Keratinocyte (primary cell): ENCODE measurements around the gene PHACTR1. TPM values are rescaled to one million over a fixed set of nuclear protein-coding genes. Genes with fewer than 3 reads are reported as not detected.

Experiments
- DNase-seq: peaks from one replicate; pipeline ENCODE4 v3.0.0-alpha.2; 2011; ENCODE audit warnings: low read depth, missing footprints, low spot score
- FAIRE-seq: peaks from 2 replicates; lab custom pipeline; 2011; peaks lifted over from hg19 to GRCh38; lab: Jason Lieb, UNC
- H2AFZ ChIP-seq: 2 replicates; pipeline ENCODE4 v1.6.0; 2012; ENCODE audit warnings: low read length, control low read depth, inconsistent platforms; ENCODE audit not compliant: control insufficient read depth
- H3K27ac ChIP-seq: 2 replicates; pipeline ENCODE4 v1.5.1; 2011; ENCODE audit warnings: low read length; ENCODE audit not compliant: control insufficient read depth, insufficient read depth
- H3K27me3 ChIP-seq: 3 replicates; pipeline ENCODE4 v1.6.0; 2011; ENCODE audit warnings: low read length; ENCODE audit not compliant: control insufficient read depth, insufficient read depth; ENCODE audit errors: extremely low read depth
- H3K36me3 ChIP-seq, 2 experiments: 2 replicates in 1 of 2; 3 replicates in 1 of 2; pipeline ENCODE4 v1.5.1; 2011; ENCODE audit warnings: low read length in 2 of 2, mild to moderate bottlenecking in 1 of 2; ENCODE audit not compliant: control insufficient read depth in 2 of 2, insufficient read depth in 2 of 2; ENCODE audit errors: extremely low read depth in 1 of 2
- H3K4me1 ChIP-seq: 3 replicates; pipeline ENCODE4 v1.5.1; 2011; ENCODE audit warnings: low read length; ENCODE audit not compliant: control insufficient read depth, insufficient read depth; ENCODE audit errors: extremely low read depth
- H3K4me2 ChIP-seq: 3 replicates; pipeline ENCODE4 v1.6.0; 2011; ENCODE audit warnings: low read depth, low read length; ENCODE audit not compliant: control insufficient read depth, insufficient read depth; ENCODE audit errors: extremely low read depth
- H3K4me3 ChIP-seq, 3 experiments: fragments of 200-600 bp in 1 of 3; sonication (generic) in 1 of 3; 2 replicates in 2 of 3; 3 replicates in 1 of 3; pipeline ENCODE4 v1.5.1; 2011 to 2016; ENCODE audit warnings: low read length in 3 of 3, mild to moderate bottlenecking in 3 of 3, control low read depth in 2 of 3, inconsistent platforms in 1 of 3, low read depth in 1 of 3, mixed read lengths in 1 of 3, mixed run types in 1 of 3, moderate library complexity in 1 of 3; ENCODE audit not compliant: control insufficient read depth in 2 of 3, insufficient read depth in 2 of 3; ENCODE audit errors: extremely low read depth in 1 of 3
- H3K79me2 ChIP-seq: 2 replicates; pipeline ENCODE4 v1.6.0; 2012; ENCODE audit warnings: low read length; ENCODE audit not compliant: control insufficient read depth, insufficient read depth
- H3K9ac ChIP-seq: 3 replicates; pipeline ENCODE4 v1.6.0; 2011; ENCODE audit warnings: low read length; ENCODE audit not compliant: control insufficient read depth, insufficient read depth; ENCODE audit errors: extremely low read depth
- H3K9me1 ChIP-seq: 3 replicates; pipeline ENCODE4 v1.6.0; 2011; ENCODE audit warnings: low read length; ENCODE audit not compliant: control insufficient read depth, insufficient read depth; ENCODE audit errors: extremely low read depth
- H3K9me3 ChIP-seq: 2 replicates; pipeline ENCODE4 v1.5.1; 2012; ENCODE audit warnings: low read depth, low read length; ENCODE audit not compliant: control insufficient read depth
- H4K20me1 ChIP-seq: 3 replicates; pipeline ENCODE4 v1.6.0; 2011; ENCODE audit warnings: low read length; ENCODE audit not compliant: control insufficient read depth, insufficient read depth; ENCODE audit errors: extremely low read depth
- EZH2 ChIP-seq: IDR thresholded peaks from one replicate; pipeline ENCODE4 v1.6.1; 2012; ENCODE audit warnings: inconsistent platforms, mild to moderate bottlenecking, low read length, moderate library complexity
- dilution Hi-C: fragments of 300-500 bp; cut with MboI; formaldehyde crosslinking; loops from one replicate; pipeline ENCODE4 v1.7.0; 2020; ENCODE audit warnings: low sequenced_read_pairs; ENCODE audit not compliant: extremely low pct_ligation_motif_present
- polyA plus RNA-seq, 5 experiments: library from polyadenylated mRNA; depleted of rRNA in 3 of 5; stranded (reverse) in 3 of 5; stranded (forward) in 1 of 5; unstranded in 1 of 5; fragments of >200 nt; gene quantifications; 1 replicate in 1 of 5; 2 replicates in 3 of 5; 3 replicates in 1 of 5; pipeline versions ENCODE4 v1.2.1 to v1.2.3, GENCODE V29; 2011 to 2012; ENCODE audit warnings: missing spikeins in 2 of 5, low read depth in 1 of 5, low replicate concordance in 1 of 5
- TF ChIP-seq, protein P1 (sequence below), 3 experiments: IDR thresholded peaks in 1 of 3; conservative IDR thresholded peaks in 1 of 3; optimal IDR thresholded peaks in 1 of 3; 2 replicates in 2 of 3; 3 replicates in 1 of 3; pipeline versions ENCODE3 to v1.5.1; 2011; ENCODE audit warnings: low read length in 3 of 3, mild to moderate bottlenecking in 3 of 3, moderate library complexity in 2 of 3, control low read depth in 1 of 3, inconsistent platforms in 1 of 3; ENCODE audit not compliant: insufficient read depth in 2 of 3; ENCODE audit errors: extremely low read depth in 1 of 3

PHACTR1 gene
- polyA plus RNA-seq, 1 donor (not counting 4 experiments of a cell fraction or from before 2014, with no cell fraction given): 0.22 TPM

DNA sequence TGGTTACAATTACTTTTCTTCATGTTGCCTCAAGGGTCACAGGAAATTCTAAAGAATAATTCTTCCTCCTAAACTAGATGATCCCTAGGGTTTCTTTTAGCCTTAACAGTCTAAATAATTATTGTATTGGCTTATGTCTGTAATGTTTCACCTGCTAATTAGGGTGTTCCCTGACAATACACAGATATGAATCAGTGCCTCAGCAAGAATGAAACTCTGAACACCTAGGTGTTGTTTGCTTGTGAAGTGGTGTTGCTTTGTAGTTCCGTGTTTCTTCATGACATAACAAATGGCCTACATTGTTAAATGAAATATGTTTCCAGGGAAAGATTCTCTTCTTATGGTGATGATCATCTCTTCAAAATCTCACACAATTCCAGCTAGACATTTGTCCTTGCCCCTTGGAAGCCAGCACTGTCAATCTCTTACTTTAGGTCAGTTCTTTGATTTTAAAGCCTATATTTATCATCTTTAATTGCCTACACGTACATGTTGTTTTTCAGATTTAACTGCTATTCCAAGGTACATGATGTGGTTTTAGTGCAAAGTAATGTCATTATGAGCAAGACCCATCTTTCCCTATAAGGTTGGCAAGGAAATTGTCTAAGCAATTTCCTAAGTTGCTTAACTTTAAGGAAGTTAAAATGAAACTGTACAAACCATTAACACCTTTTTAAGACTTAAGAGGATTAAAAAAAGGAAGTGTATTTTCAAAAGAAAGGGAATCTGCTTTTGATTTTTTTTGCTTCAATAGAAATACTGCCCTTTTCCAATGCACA lies 499.9 kb downstream of the PHACTR1 start:
- TF ChIP-seq EZH2: no peak
- TF ChIP-seq, protein P1, sequence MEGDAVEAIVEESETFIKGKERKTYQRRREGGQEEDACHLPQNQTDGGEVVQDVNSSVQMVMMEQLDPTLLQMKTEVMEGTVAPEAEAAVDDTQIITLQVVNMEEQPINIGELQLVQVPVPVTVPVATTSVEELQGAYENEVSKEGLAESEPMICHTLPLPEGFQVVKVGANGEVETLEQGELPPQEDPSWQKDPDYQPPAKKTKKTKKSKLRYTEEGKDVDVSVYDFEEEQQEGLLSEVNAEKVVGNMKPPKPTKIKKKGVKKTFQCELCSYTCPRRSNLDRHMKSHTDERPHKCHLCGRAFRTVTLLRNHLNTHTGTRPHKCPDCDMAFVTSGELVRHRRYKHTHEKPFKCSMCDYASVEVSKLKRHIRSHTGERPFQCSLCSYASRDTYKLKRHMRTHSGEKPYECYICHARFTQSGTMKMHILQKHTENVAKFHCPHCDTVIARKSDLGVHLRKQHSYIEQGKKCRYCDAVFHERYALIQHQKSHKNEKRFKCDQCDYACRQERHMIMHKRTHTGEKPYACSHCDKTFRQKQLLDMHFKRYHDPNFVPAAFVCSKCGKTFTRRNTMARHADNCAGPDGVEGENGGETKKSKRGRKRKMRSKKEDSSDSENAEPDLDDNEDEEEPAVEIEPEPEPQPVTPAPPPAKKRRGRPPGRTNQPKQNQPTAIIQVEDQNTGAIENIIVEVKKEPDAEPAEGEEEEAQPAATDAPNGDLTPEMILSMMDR (optimal IDR thresholded peaks at IDR 0.05 in 1 of 3, IDR thresholded peaks at IDR 0.05 in 1 of 3, conservative IDR thresholded peaks at IDR 0.05 in 1 of 3; ENCODE audit: extremely low read depth in 1 of 3, insufficient read depth in 2 of 3, low read length in 3 of 3): no peak
- H3K36me3 ChIP-seq: no peaks in the 10 kb centered on the region
- FAIRE-seq: no peak

DNA sequence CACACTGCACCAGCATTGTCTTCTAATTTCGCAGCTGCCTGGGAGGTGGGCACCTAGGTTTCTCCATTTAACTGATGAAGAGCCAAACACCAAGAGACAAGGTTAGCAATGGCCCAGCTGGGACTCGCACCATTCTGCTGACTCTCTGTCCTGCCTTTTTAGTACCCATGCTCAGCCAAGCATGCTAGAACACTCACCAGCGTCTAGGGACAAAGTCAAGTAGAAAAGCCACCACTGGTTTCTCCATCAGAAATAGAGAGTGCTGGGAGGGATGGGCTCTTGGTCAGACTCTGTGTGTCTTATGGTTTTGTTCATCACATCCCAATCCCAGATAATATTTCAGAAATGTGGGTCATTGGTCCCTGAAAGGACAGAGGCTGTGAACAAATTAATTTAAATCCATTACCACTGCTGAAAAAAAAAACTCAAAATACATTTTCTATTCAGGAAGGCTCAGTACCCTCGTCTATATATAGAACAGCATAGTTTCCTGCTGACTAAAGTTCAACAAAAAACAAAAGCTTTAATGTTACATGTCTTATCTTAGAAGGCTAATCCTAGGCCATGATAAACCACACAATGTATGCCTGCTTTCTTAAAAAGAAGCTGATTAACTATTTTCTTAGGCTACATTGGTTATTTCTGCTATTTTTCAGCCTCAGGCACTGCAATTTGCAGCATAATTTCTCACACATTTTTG lies 500.8 kb downstream of the PHACTR1 start:
- Histone ChIP-seq H3K27me3 (no peaks in the 10 kb centered on the region), H3K4me3 (no peak overlapping the region), H3K4me1 (no peaks in the 10 kb centered on the region), H4K20me1 (no peaks in the 10 kb centered on the region), H3K9ac (no peak overlapping the region), H3K36me3 (no peaks in the 10 kb centered on the region), H3K9me3 (no peaks in the 10 kb centered on the region), H3K79me2 (no peaks in the 10 kb centered on the region), H3K4me2 (no peak overlapping the region), H3K9me1 (no peaks in the 10 kb centered on the region), H3K27ac (no peak overlapping the region), H2AFZ (no peak overlapping the region)
- dilution Hi-C loops: no loop called here
- no peak for FAIRE-seq
- TF ChIP-seq, protein P1 (optimal IDR thresholded peaks at IDR 0.05 in 1 of 3, IDR thresholded peaks at IDR 0.05 in 1 of 3, conservative IDR thresholded peaks at IDR 0.05 in 1 of 3; ENCODE audit: extremely low read depth in 1 of 3, insufficient read depth in 2 of 3, low read length in 3 of 3): no peak
- TF ChIP-seq EZH2: no peak
- DNase-seq: no peak

More for the DNA sequence above, 499.9 kb downstream of the PHACTR1 start:
- Histone ChIP-seq H3K9me1 (no peaks in the 10 kb centered on the region), H2AFZ (no peak overlapping the region), H3K27ac (no peak overlapping the region), H3K4me1 (no peaks in the 10 kb centered on the region), H3K4me2 (no peak overlapping the region), H3K79me2 (no peaks in the 10 kb centered on the region), H4K20me1 (no peaks in the 10 kb centered on the region), H3K27me3 (no peaks in the 10 kb centered on the region), H3K9ac (no peak overlapping the region), H3K9me3 (no peaks in the 10 kb centered on the region), H3K4me3 (no peak overlapping the region)
- DNase-seq: no peak
- dilution Hi-C loops: no loop called here
